Right lobe of liver (tissue), 6 donors: ENCODE data around the gene IDUA. TPM values are rescaled to one million over a fixed set of nuclear protein-coding genes. Genes with fewer than 3 reads are reported as not detected.
"Not testable (repeated sequence)": the region's sequence is repeated elsewhere in the genome, so short reads cannot be mapped to it uniquely, and the experiment has no call there.

Source experiments
- ATAC-seq, 4 donors: fragments of 200-7000 bp; cut with Tn5 transposase; one replicate each; pipeline ENCODE4 v1.9.1; 2020; ENCODE audit warnings: mild to moderate bottlenecking in 4 of 4, moderate library complexity in 4 of 4
- DNase-seq, 3 donors: peaks; one replicate each; pipeline ENCODE4 v3.0.0-alpha.2; 2020
- H3K27ac ChIP-seq, 3 donors: fragments of 200-600 bp; one replicate each; pipeline ENCODE4 v1.8.0; 2022
- H3K27me3 ChIP-seq, 2 donors: fragments of 200-600 bp; one replicate each; pipeline ENCODE4 v1.8.0; 2022
- H3K36me3 ChIP-seq, 4 donors: fragments of 200-600 bp; sonication (generic) in 1 of 4; one replicate each; pipeline versions ENCODE4 v1.5.1 to v1.8.0; 2017 to 2022; ENCODE audit warnings: control low read depth in 1 of 4
- H3K4me1 ChIP-seq, 4 donors: fragments of 200-600 bp; sonication (generic) in 1 of 4; one replicate each; pipeline versions ENCODE4 v1.5.1 to v1.8.0; 2017 to 2022; ENCODE audit warnings: control low read depth in 1 of 4
- H3K4me3 ChIP-seq, 3 donors: fragments of 200-600 bp; one replicate each; pipeline ENCODE4 v1.8.0; 2022
- H3K9me3 ChIP-seq, 4 donors: fragments of 200-600 bp; sonication (generic) in 1 of 4; one replicate each; pipeline versions ENCODE4 v1.5.1 to v1.8.0; 2017 to 2022; ENCODE audit warnings: control low read depth in 1 of 4
- POLR2A ChIP-seq: fragments of 450-650 bp; IDR thresholded peaks from one replicate; pipeline ENCODE4 v1.6.1; 2017; ENCODE audit warnings: antibody characterized with exemption, mild to moderate bottlenecking
- WGBS: methylation state at CpG from one replicate; pipeline ENCODE4 v1.1.6; 2018; ENCODE audit warnings: low coverage, low lambda C conversion rate; ENCODE audit not compliant: insufficient coverage; ENCODE audit errors: missing lambda C conversion rate; 5-methylcytosine and 5-hydroxymethylcytosine counted together
- intact Hi-C, 2 donors: fragments of 100-400 bp; cut with DNase I; formaldehyde crosslinking; loops; one replicate each; pipeline versions ENCODE4 v1.11.2 to v1.14.1; 2022
- long read RNA-seq: library from polyadenylated mRNA; unstranded; transcript quantifications from one replicate; pipeline ENCODE4 v2.0.0, GENCODE V29; 2019
- total RNA-seq, 6 experiments: library from RNA; depleted of rRNA in 2 of 6; stranded (reverse); fragments of >200 nt in 2 of 6; fragmentation: NEBNext Ultra II Directional in 3 of 6; extraction: Animal tissue kit (Norgen Biotek cat#: 25700) in 3 of 6; gene quantifications; one replicate each; pipeline versions ENCODE4 v1.1.0 to v1.2.4, GENCODE V29; 2016 to 2023
- TF ChIP-seq, protein P1 (sequence below), 4 donors: fragments of 200-600 bp in 3 of 4; fragments of 450-650 bp in 1 of 4; IDR thresholded peaks; one replicate each; pipeline versions ENCODE4 v1.5.1 to v1.8.0; 2016 to 2022; ENCODE audit warnings: antibody characterized with exemption in 4 of 4, mild to moderate bottlenecking in 2 of 4
- donor health status: DM: no; HTN: yes; CAD: no.
- donor health status: DM: no; HTN: no; CAD: no.
- donor health status: DM: no; HTN: no; CAD: no.
- donor health status: DM: no; HTN: yes; CAD: no.
- donor health status: DM: no; HTN: yes; CAD: no.

Gene IDUA
- total RNA-seq: 10 to 100 TPM in 3 of 6 experiments, 1 to 10 TPM in 3; 4.7 to 15.1 (median 11.0) TPM
- long read RNA-seq, partial matches to known transcripts: 0 of 1 reads
- long read RNA-seq, other reads (novel, unspliced or antisense): 1 of 1 reads

DNA sequence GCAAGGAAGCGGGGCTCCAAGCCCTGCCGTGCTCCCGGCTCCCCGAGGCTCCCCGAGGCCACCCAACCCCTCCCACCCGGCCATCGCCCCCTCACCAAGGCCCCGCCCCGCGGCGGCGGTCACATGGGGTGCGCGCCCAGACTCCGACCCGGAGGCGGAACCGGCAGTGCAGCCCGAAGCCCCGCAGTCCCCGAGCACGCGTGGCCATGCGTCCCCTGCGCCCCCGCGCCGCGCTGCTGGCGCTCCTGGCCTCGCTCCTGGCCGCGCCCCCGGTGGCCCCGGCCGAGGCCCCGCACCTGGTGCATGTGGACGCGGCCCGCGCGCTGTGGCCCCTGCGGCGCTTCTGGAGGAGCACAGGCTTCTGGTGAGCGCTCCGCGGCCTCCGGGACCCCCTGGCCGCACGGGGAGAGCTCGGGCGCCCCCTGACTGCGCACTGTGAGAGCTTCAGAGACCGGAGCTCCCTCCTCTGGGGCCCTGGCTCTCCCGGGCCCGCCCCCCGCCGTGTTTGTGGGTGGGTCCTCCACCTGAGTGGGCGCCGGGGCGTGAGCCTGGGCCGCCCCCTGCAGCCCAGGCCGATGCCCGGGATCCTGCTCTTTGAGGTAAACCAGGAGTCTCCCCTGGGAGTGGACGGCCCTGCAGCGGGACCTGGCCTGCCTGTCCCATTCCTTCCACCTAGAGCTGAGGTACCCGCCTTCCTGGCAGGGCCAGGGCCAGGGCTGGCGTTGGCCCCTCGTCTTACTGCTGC is at the start of gene IDUA:
Gene IDUA (plus strand): TSS at position 166 of the 745 bp plus-strand sequence. CDS start 41 bp downstream, at position 207.
- peaks cover 0 to 29% (median 13%) of the 10 kb centered on the region in 4 donors for H3K4me1 ChIP-seq
- peak within 1 kb of the TSS; percentile 58 to 80 (median 72) for H3K4me3 ChIP-seq
- DNase-seq (peak; percentile 89 to 94 (median 93)), ATAC-seq (peak; percentile 62 to 81 (median 73))
- 0% methylated on average over 3 of the region's 69 CpGs for WGBS
- intact Hi-C loops: no loop called here
- no peaks in the 10 kb centered on the region for H3K9me3 ChIP-seq
- TF ChIP-seq, protein P1, sequence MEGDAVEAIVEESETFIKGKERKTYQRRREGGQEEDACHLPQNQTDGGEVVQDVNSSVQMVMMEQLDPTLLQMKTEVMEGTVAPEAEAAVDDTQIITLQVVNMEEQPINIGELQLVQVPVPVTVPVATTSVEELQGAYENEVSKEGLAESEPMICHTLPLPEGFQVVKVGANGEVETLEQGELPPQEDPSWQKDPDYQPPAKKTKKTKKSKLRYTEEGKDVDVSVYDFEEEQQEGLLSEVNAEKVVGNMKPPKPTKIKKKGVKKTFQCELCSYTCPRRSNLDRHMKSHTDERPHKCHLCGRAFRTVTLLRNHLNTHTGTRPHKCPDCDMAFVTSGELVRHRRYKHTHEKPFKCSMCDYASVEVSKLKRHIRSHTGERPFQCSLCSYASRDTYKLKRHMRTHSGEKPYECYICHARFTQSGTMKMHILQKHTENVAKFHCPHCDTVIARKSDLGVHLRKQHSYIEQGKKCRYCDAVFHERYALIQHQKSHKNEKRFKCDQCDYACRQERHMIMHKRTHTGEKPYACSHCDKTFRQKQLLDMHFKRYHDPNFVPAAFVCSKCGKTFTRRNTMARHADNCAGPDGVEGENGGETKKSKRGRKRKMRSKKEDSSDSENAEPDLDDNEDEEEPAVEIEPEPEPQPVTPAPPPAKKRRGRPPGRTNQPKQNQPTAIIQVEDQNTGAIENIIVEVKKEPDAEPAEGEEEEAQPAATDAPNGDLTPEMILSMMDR (IDR thresholded peaks at IDR 0.05): peak; percentile 42 to 60 (median 50)
- peak; percentile 70 for TF ChIP-seq POLR2A
- peaks cover 0 to 17% (median 4%) of the 10 kb centered on the region in 4 donors for H3K36me3 ChIP-seq
- H3K27ac ChIP-seq: peak within 1 kb of the TSS; percentile 16 to 81 (median 73)
- H3K27me3 ChIP-seq: no peaks in the 10 kb centered on the region

DNA sequence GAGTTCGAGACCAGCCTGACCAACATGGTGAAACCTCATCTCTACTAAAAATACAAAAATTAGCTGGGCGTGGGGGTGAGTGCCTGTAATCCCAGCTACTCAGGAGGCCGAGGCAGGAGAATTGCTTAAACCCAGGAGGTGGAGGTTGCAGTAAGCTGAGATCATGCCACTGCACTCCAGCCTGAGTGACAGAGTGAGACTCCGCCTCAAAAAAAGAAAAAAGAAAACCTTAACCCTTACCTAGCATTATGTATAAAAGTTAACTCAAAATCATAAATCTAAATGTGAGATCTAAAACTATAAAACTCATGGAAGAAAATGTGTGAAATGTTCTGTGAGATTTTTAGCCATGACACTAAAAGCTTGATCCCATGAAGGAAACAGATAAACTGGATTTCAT is 47.3 kb upstream of the IDUA start:
- H3K36me3 ChIP-seq, H3K27me3 ChIP-seq, H3K27ac ChIP-seq, H3K4me1 ChIP-seq, ATAC-seq, H3K4me3 ChIP-seq, intact Hi-C loops, H3K9me3 ChIP-seq: not testable (repeated sequence)
- 50% methylated on average over 2 of the region's 4 CpGs for WGBS
- peak in 1 of 3 donors; percentile 3 for DNase-seq

DNA sequence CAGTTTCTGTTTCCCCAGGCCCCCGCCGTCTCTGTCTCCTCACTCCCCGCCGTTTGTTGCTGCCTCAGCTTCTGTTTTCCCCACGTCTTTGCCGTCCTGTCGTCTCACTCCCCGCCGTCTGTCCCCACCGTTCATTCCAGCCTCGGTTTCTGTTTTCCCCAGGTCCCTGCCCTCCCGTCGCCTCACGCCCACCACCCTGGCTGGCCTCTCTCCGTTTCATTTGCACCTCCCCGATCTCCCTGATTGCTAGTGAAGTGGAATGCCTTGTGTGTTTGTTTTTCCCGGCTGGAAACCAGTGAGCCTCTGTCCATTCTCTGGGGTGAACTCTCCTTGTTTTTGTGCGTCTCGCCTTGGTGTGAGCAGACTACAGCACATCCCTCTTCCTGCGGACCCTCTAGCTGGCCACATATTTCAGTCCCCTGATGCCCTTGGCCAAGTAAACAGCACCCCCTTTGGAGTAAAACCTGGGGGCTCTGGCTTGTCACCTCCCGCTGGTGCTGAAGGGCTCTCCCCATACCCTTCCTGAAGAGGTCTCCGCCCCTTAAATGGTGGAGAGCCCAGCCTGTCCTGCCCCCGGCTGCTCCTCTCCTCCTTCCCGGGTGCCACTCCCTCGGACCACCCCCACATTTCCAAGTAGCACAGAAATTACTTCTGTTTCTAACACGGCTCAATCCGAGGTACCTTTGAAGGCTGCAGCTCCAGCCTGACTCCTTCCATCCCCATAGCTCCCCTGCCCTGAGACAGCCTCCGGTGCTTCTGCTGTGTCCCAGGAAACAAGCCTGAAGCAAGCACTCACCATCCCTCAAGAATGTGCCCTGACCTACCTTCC is 41.4 kb upstream of the IDUA start:
- intact Hi-C loops: no loop called here
- H3K4me3 ChIP-seq: no peak overlapping the region
- ATAC-seq (no peak), DNase-seq (no peak)
- TF ChIP-seq POLR2A: no peak
- TF ChIP-seq, protein P1 (IDR thresholded peaks at IDR 0.05): no peak
- H3K36me3 ChIP-seq: no peaks in the 10 kb centered on the region
- 71% methylated on average over 21 of the region's 28 CpGs for WGBS
- H3K27me3 ChIP-seq: no peaks in the 10 kb centered on the region
- no peaks in the 10 kb centered on the region for H3K4me1 ChIP-seq
- no peak overlapping the region for H3K27ac ChIP-seq
- no peaks in the 10 kb centered on the region for H3K9me3 ChIP-seq

DNA sequence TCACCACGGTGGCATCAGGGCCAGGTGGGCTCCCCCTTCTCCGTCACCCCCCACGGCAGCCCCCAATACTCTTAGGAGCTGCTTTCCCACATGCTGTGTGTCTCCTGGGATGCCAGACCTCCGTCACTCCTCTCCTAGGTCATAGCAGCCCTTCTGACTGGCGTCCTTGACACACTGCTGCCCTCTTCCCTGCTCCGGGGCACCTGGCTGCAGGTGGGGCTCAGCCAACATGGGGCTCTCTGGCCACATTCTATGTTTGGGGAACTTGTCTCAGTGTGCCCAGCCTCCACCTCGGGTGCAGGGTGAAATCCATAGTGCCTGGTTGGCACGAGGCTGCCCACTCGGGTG is 40.8 kb upstream of the IDUA start:
- Histone ChIP-seq H3K9me3 (no peaks in the 10 kb centered on the region), H3K4me3 (no peak overlapping the region), H3K4me1 (no peaks in the 10 kb centered on the region), H3K27ac (no peak overlapping the region), H3K36me3 (no peaks in the 10 kb centered on the region), H3K27me3 (no peaks in the 10 kb centered on the region)
- 75% methylated on average over 5 of the region's 9 CpGs for WGBS
- DNase-seq (no peak), ATAC-seq (no peak)
- intact Hi-C loops: no loop called here
- TF ChIP-seq, protein P1 (IDR thresholded peaks at IDR 0.05): no peak
- no peak for TF ChIP-seq POLR2A
